ENCODE measurements around the gene ICOS.

The ICOS gene

GRCh38 chr2:203936535-203936934 is at the start of gene ICOS:
Gene ICOS, plus strand, starts transcription at chr2:203936763. Its CDS starts 52 bp downstream, at chr2:203936815.
- Histone ChIP-seq H3K4me1 (ENCODE audit: insufficient read depth, low read length, poor library complexity, severe bottlenecking) (peaks cover 17% of the 10 kb centered on the region), H3K36me3 (ENCODE audit: insufficient read depth, low read length) (no peaks in the 10 kb centered on the region), H3F3A (ENCODE audit: low read depth) (no peaks in the 10 kb centered on the region), H3K9me2 (replicated peaks; ENCODE audit: low read depth, low read length) (no peaks in the 10 kb centered on the region), H3K4me3 (ENCODE audit: low read length, poor library complexity, severe bottlenecking) (peak within 1 kb of the TSS; percentile 15), H4K20me1 (ENCODE audit: insufficient read depth, low read length, poor library complexity, severe bottlenecking) (no peaks in the 10 kb centered on the region), H3K27me3 (ENCODE audit: insufficient read depth, low read length, poor library complexity, severe bottlenecking) (no peaks in the 10 kb centered on the region), H2AFZ (ENCODE audit: low read length) (peak within 1 kb of the TSS; percentile 25; the same call in 1 of the 2 replicates), H3K9me3 (ENCODE audit: insufficient read depth, low read depth, low read length) (no peaks in the 10 kb centered on the region), H3K9ac (ENCODE audit: low read depth, low read length, poor library complexity, severe bottlenecking) (peak within 1 kb of the TSS; percentile 1), H3K79me2 (ENCODE audit: insufficient read depth, low read length) (no peaks in the 10 kb centered on the region), H3K4me2 (ENCODE audit: low read depth, low read length, poor library complexity, severe bottlenecking) (peak within 1 kb of the TSS; percentile 45)
- TF ChIP-seq EZH2phosphoT487 (IDR thresholded peaks at IDR 0.05; ENCODE audit: borderline replicate concordance) (no peak), CTCF (conservative IDR thresholded peaks at IDR 0.05; ENCODE audit: low read length) (no peak)

DNA sequence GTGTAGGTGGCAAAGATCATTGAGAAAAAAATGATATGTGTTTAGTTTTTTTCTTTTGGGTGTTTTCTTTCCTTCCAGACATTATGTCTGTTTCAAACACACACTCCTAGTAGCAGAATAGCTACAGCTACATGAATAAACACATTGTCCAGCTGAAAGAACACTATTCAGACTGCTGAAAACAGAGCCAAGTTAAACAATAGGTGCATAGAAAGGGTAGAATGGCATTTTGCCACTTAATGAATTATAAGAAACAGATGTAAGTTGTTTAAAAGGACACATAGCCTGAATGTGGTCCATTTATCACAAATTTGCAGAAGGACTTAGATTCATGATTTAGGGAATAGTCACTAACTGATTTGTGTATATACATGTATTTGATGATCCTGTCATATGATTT is 48.9 kb upstream of the ICOS start:
- no peak overlapping the region for H2AFZ ChIP-seq (ENCODE audit: low read length)
- H4K20me1 ChIP-seq (ENCODE audit: insufficient read depth, low read length, poor library complexity, severe bottlenecking): no peaks in the 10 kb centered on the region
- no peak overlapping the region for H3K4me3 ChIP-seq (ENCODE audit: low read length, poor library complexity, severe bottlenecking)
- no peaks in the 10 kb centered on the region for H3K27me3 ChIP-seq (ENCODE audit: insufficient read depth, low read length, poor library complexity, severe bottlenecking)
- no peaks in the 10 kb centered on the region for H3K9me2 ChIP-seq (replicated peaks; ENCODE audit: low read depth, low read length)
- no peaks in the 10 kb centered on the region for H3K79me2 ChIP-seq (ENCODE audit: insufficient read depth, low read length)
- H3F3A ChIP-seq (ENCODE audit: low read depth): no peaks in the 10 kb centered on the region
- H3K4me1 ChIP-seq (ENCODE audit: insufficient read depth, low read length, poor library complexity, severe bottlenecking): no peaks in the 10 kb centered on the region
- H3K36me3 ChIP-seq (ENCODE audit: insufficient read depth, low read length): no peaks in the 10 kb centered on the region
- TF ChIP-seq EZH2phosphoT487 (IDR thresholded peaks at IDR 0.05; ENCODE audit: borderline replicate concordance) (no peak), CTCF (conservative IDR thresholded peaks at IDR 0.05; ENCODE audit: low read length) (no peak)
- no peak overlapping the region for H3K4me2 ChIP-seq (ENCODE audit: low read depth, low read length, poor library complexity, severe bottlenecking)
- H3K9me3 ChIP-seq (ENCODE audit: insufficient read depth, low read depth, low read length): no peaks in the 10 kb centered on the region
- H3K9ac ChIP-seq (ENCODE audit: low read depth, low read length, poor library complexity, severe bottlenecking): no peak overlapping the region

DNA sequence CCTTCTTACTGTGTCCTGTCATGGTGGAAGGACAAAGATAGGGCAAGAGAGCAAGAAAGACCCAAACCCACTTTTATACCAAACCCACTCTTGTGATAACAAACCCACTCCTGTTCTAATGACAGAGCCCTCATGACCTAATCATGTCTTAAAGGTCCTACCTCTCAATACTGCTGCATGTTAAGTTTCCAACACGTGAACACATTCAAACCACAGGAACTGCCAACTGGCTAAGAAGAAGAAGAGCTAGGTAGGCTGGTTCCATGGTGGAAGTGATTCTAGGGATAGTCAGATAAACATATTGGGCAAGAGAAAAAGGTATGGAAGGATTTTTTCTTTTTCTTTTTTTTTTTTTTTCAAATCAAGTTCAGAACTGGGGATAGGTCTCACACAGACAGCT is 47.0 kb upstream of the ICOS start:
- Histone ChIP-seq H2AFZ (ENCODE audit: low read length) (no peak overlapping the region), H3K79me2 (ENCODE audit: insufficient read depth, low read length) (no peaks in the 10 kb centered on the region), H3K9me3 (ENCODE audit: insufficient read depth, low read depth, low read length) (no peaks in the 10 kb centered on the region), H3F3A (ENCODE audit: low read depth) (no peaks in the 10 kb centered on the region), H3K4me2 (ENCODE audit: low read depth, low read length, poor library complexity, severe bottlenecking) (no peak overlapping the region), H4K20me1 (ENCODE audit: insufficient read depth, low read length, poor library complexity, severe bottlenecking) (no peaks in the 10 kb centered on the region), H3K4me3 (ENCODE audit: low read length, poor library complexity, severe bottlenecking) (no peak overlapping the region), H3K9me2 (replicated peaks; ENCODE audit: low read depth, low read length) (no peaks in the 10 kb centered on the region), H3K27me3 (ENCODE audit: insufficient read depth, low read length, poor library complexity, severe bottlenecking) (no peaks in the 10 kb centered on the region), H3K36me3 (ENCODE audit: insufficient read depth, low read length) (no peaks in the 10 kb centered on the region), H3K9ac (ENCODE audit: low read depth, low read length, poor library complexity, severe bottlenecking) (no peak overlapping the region), H3K4me1 (ENCODE audit: insufficient read depth, low read length, poor library complexity, severe bottlenecking) (no peaks in the 10 kb centered on the region)
- TF ChIP-seq EZH2phosphoT487 (IDR thresholded peaks at IDR 0.05; ENCODE audit: borderline replicate concordance) (no peak), CTCF (conservative IDR thresholded peaks at IDR 0.05; ENCODE audit: low read length) (no peak)
